ENCODE measurements around the gene SDK1.
A peak's percentile ranks its signal among the peaks of the same experiment; 100 is the strongest.
"Not testable (repeated sequence)": the region's sequence is repeated elsewhere in the genome, so short reads cannot be mapped to it uniquely, and the experiment has no call there.

SDK1 gene

GRCh38 chr7:3683546-3684539 lies 382.8 kb downstream of the SDK1 start:
- no peak for DNase-seq

GRCh38 chr7:3688071-3688470 lies 387.0 kb downstream of the SDK1 start:
- DNase-seq = no peak

- no peak for DNase-seq
These were observed 387.8 kb downstream of the SDK1 start for GRCh38 chr7:3688842-3689241.

- DNase-seq = peak; percentile 26
These were observed 390.6 kb downstream of the SDK1 start for GRCh38 chr7:3691478-3692158.

GRCh38 chr7:3695602-3696001 lies 394.6 kb downstream of the SDK1 start:
- DNase-seq = no peak

GRCh38 chr7:3696113-3696512 lies 395.1 kb downstream of the SDK1 start:
- no peak for DNase-seq

GRCh38 chr7:3697472-3697871 lies 396.4 kb downstream of the SDK1 start:
- no peak for DNase-seq

- DNase-seq = no peak
These were observed 404.2 kb downstream of the SDK1 start for GRCh38 chr7:3705258-3705657.

- DNase-seq = not testable (repeated sequence)
These were observed 405.0 kb downstream of the SDK1 start for GRCh38 chr7:3706091-3706490.

GRCh38 chr7:3710122-3710521 lies 409.1 kb downstream of the SDK1 start:
- DNase-seq = no peak

- no peak for DNase-seq
These were observed 409.5 kb downstream of the SDK1 start for GRCh38 chr7:3710531-3710930.

- no peak for DNase-seq
These were observed 411.8 kb downstream of the SDK1 start for GRCh38 chr7:3712841-3713240.

- DNase-seq = no peak
These were observed 420.4 kb downstream of the SDK1 start for GRCh38 chr7:3721422-3721821.

GRCh38 chr7:3722396-3722922 lies 421.4 kb downstream of the SDK1 start:
- peak; percentile 74 for DNase-seq

- DNase-seq = no peak
These were observed 424.4 kb downstream of the SDK1 start for GRCh38 chr7:3725155-3726059.

GRCh38 chr7:3730276-3730675 lies 429.2 kb downstream of the SDK1 start:
- no peak for DNase-seq

GRCh38 chr7:3732395-3733005 lies 431.4 kb downstream of the SDK1 start:
- DNase-seq = no peak

- DNase-seq = no peak
These were observed 432.6 kb downstream of the SDK1 start for GRCh38 chr7:3733541-3734140.

GRCh38 chr7:3738964-3739363 lies 437.9 kb downstream of the SDK1 start:
- no peak for DNase-seq

- DNase-seq = no peak
These were observed 438.9 kb downstream of the SDK1 start for GRCh38 chr7:3739983-3740382.

GRCh38 chr7:3747467-3747866 lies 446.4 kb downstream of the SDK1 start:
- DNase-seq = peak; percentile 17

- no peak for DNase-seq
These were observed 447.3 kb downstream of the SDK1 start for GRCh38 chr7:3748389-3748788.

All from NCI-H2227 treated with DMSO at 0.1 percent for 48 hours (cell line).